Measurements from ENCODE around the gene GTF3C5. TPM values are rescaled to one million over a fixed set of nuclear protein-coding genes. Genes with fewer than 3 reads are reported as not detected.

The GTF3C5 gene
- total and polyA plus RNA-seq, 2 donors from 2014 or later: 38.0 to 47.7 TPM

DNA sequence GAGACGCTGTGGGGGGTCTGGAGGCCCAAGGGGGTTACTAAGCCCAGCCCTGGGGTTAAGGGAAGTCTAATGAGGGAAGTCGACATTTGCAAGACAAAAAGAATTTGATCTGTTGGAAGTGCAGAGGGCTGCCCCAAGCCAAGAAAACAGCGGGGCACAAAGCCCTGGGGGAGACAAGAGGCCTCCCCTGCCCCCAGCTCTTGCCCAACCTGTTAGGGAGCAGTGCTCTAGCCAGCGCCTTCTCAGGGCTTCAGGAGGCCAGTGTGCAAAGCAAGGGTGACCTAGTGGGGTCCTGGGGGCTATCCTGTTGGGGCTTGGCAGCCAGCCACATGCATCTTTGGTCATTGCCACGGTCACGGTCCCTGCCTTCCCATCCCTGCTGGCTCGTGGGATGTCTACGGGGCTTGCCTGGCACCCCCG is 27.1 kb upstream of the GTF3C5 start:
- intact Hi-C loops (cut with DNase I): no loop called here

GRCh38 chr9:133004091-133004998 is 26.5 kb upstream of the GTF3C5 start:
- intact Hi-C loops (cut with DNase I): no loop called here
- Histone ChIP-seq H3K27me3 (ENCODE audit: control insufficient read depth, insufficient read depth, low read length) (no peaks in the 10 kb centered on the region), H3K27ac (ENCODE audit: low read depth in 2 of 2, low read length in 2 of 2) (no peak overlapping the region), H3K4me1 (ENCODE audit: control insufficient read depth in 2 of 3, insufficient read depth in 2 of 3, low read depth in 1 of 3, low read length in 3 of 3) (no peaks in the 10 kb centered on the region), H3K36me3 (ENCODE audit: control insufficient read depth in 2 of 3, insufficient read depth in 3 of 3, low read length in 3 of 3) (no peaks in the 10 kb centered on the region), H3K9ac (ENCODE audit: low read length in 3 of 3) (no peak overlapping the region), H3K4me3 (ENCODE audit: low read length in 3 of 3) (no peak overlapping the region), H3K9me3 (ENCODE audit: control insufficient read depth in 2 of 3, insufficient read depth in 1 of 3, low read length in 3 of 3) (no peaks in the 10 kb centered on the region)
- TF ChIP-seq, protein P1, sequence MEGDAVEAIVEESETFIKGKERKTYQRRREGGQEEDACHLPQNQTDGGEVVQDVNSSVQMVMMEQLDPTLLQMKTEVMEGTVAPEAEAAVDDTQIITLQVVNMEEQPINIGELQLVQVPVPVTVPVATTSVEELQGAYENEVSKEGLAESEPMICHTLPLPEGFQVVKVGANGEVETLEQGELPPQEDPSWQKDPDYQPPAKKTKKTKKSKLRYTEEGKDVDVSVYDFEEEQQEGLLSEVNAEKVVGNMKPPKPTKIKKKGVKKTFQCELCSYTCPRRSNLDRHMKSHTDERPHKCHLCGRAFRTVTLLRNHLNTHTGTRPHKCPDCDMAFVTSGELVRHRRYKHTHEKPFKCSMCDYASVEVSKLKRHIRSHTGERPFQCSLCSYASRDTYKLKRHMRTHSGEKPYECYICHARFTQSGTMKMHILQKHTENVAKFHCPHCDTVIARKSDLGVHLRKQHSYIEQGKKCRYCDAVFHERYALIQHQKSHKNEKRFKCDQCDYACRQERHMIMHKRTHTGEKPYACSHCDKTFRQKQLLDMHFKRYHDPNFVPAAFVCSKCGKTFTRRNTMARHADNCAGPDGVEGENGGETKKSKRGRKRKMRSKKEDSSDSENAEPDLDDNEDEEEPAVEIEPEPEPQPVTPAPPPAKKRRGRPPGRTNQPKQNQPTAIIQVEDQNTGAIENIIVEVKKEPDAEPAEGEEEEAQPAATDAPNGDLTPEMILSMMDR (IDR thresholded peaks at IDR 0.05; ENCODE audit: borderline replicate concordance, extremely low read depth, insufficient read depth): no peak
- FAIRE-seq: no peak
- peak in 2 of 5 donors; percentile 24 to 29 for DNase-seq

More for the DNA sequence above, 27.1 kb upstream of the GTF3C5 start:
- Histone ChIP-seq H3K4me1 (ENCODE audit: control insufficient read depth in 2 of 3, insufficient read depth in 2 of 3, low read depth in 1 of 3, low read length in 3 of 3) (no peaks in the 10 kb centered on the region), H3K4me3 (ENCODE audit: low read length in 3 of 3) (no peak overlapping the region), H3K27ac (ENCODE audit: low read depth in 2 of 2, low read length in 2 of 2) (no peak overlapping the region), H3K36me3 (ENCODE audit: control insufficient read depth in 2 of 3, insufficient read depth in 3 of 3, low read length in 3 of 3) (no peaks in the 10 kb centered on the region), H3K9me3 (ENCODE audit: control insufficient read depth in 2 of 3, insufficient read depth in 1 of 3, low read length in 3 of 3) (no peaks in the 10 kb centered on the region), H3K9ac (ENCODE audit: low read length in 3 of 3) (no peak overlapping the region), H3K27me3 (ENCODE audit: control insufficient read depth, insufficient read depth, low read length) (no peaks in the 10 kb centered on the region)
- TF ChIP-seq, protein P1 (IDR thresholded peaks at IDR 0.05; ENCODE audit: borderline replicate concordance, extremely low read depth, insufficient read depth): no peak
- DNase-seq: peak in 2 of 5 donors; percentile 35 to 56
- FAIRE-seq: no peak

- DNase-seq: peak in 1 of 5 donors; percentile 66
- Histone ChIP-seq H3K27me3 (ENCODE audit: control insufficient read depth, insufficient read depth, low read length) (no peaks in the 10 kb centered on the region), H3K4me3 (ENCODE audit: low read length in 3 of 3) (no peak overlapping the region), H3K36me3 (ENCODE audit: control insufficient read depth in 2 of 3, insufficient read depth in 3 of 3, low read length in 3 of 3) (no peaks in the 10 kb centered on the region), H3K27ac (ENCODE audit: low read depth in 2 of 2, low read length in 2 of 2) (no peak overlapping the region), H3K9ac (ENCODE audit: low read length in 3 of 3) (no peak overlapping the region), H3K9me3 (ENCODE audit: control insufficient read depth in 2 of 3, insufficient read depth in 1 of 3, low read length in 3 of 3) (no peaks in the 10 kb centered on the region), H3K4me1 (ENCODE audit: control insufficient read depth in 2 of 3, insufficient read depth in 2 of 3, low read depth in 1 of 3, low read length in 3 of 3) (no peaks in the 10 kb centered on the region)
- TF ChIP-seq, protein P1 (IDR thresholded peaks at IDR 0.05; ENCODE audit: borderline replicate concordance, extremely low read depth, insufficient read depth): no peak
- no peak for FAIRE-seq
- intact Hi-C loops (cut with DNase I): no loop called here
Measured at GRCh38 chr9:133004999-133005760, 25.6 kb upstream of the GTF3C5 start.
